Hepatocyte (in vitro differentiated cells): Measurements from ENCODE around the gene MRPL44.

Source experiments
- EZH2 ChIP-seq: fragments of 200-600 bp; sonication (generic); IDR thresholded peaks from 2 replicates; pipeline ENCODE4 v1.6.1; 2016; ENCODE audit warnings: antibody characterized with exemption, mild to moderate bottlenecking, borderline replicate concordance
- EZH2phosphoT487 ChIP-seq: fragments of 200-600 bp; sonication (generic); IDR thresholded peaks from one replicate; pipeline ENCODE4 v1.6.1; 2018; ENCODE audit warnings: antibody characterized with exemption, mild to moderate bottlenecking, low read depth, moderate library complexity; ENCODE audit not compliant: unreplicated experiment, severe bottlenecking
- TF ChIP-seq, protein P1 (sequence below): fragments of 200-600 bp; sonication (generic); IDR thresholded peaks from 2 replicates; pipeline ENCODE4 v1.5.1; 2016; ENCODE audit warnings: antibody characterized with exemption, mild to moderate bottlenecking; ENCODE audit not compliant: poor library complexity

GRCh38 chr2:223997938-223998337 is 40.7 kb downstream of the MRPL44 start:
- TF ChIP-seq EZH2 (no peak), EZH2phosphoT487 (no peak)
- TF ChIP-seq, protein P1, sequence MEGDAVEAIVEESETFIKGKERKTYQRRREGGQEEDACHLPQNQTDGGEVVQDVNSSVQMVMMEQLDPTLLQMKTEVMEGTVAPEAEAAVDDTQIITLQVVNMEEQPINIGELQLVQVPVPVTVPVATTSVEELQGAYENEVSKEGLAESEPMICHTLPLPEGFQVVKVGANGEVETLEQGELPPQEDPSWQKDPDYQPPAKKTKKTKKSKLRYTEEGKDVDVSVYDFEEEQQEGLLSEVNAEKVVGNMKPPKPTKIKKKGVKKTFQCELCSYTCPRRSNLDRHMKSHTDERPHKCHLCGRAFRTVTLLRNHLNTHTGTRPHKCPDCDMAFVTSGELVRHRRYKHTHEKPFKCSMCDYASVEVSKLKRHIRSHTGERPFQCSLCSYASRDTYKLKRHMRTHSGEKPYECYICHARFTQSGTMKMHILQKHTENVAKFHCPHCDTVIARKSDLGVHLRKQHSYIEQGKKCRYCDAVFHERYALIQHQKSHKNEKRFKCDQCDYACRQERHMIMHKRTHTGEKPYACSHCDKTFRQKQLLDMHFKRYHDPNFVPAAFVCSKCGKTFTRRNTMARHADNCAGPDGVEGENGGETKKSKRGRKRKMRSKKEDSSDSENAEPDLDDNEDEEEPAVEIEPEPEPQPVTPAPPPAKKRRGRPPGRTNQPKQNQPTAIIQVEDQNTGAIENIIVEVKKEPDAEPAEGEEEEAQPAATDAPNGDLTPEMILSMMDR: no peak
